A549 (cell line): Measurements from ENCODE around the gene SIGLECL1. TPM values are rescaled to one million over a fixed set of nuclear protein-coding genes. Genes with fewer than 3 reads are reported as not detected.

Experiments
- ATAC-seq, 2 experiments: fragments of 200-7000 bp in 1 of 2; fragments of >200 bp in 1 of 2; cut with Nextera tagmentation in 1 of 2; cut with Tn5 transposase in 1 of 2; 3 replicates each; pipeline versions ENCODE4 v1.8.0 to v1.9.1; 2018 to 2020; ENCODE audit warnings: mild to moderate bottlenecking in 1 of 2, moderate library complexity in 1 of 2
- CTCF ChIA-PET: fragments of 300-600 bp; sonication (Branson Sonifier 250); formaldehyde crosslinking; extraction: SDS; loops from one replicate; lab custom pipeline; 2021; ENCODE audit warnings: antibody characterized with exemption, inconsistent platforms; lab: Yijun Ruan, JAX
- POLR2A ChIA-PET: fragments of 350-600 bp; formaldehyde crosslinking; extraction: SDS; loops from one replicate; lab custom pipeline; 2021; ENCODE audit warnings: antibody characterized with exemption, inconsistent platforms; lab: Yijun Ruan, JAX
- DNase-seq, 2 experiments: peaks; one replicate each; pipeline versions ENCODE4 v3.0.0 to v3.0.0-alpha.2; 2011 to 2016; ENCODE audit warnings: low read depth in 1 of 2, low spot score in 1 of 2
- FAIRE-seq: peaks from 2 replicates; lab custom pipeline; 2011; peaks lifted over from hg19 to GRCh38; lab: Jason Lieb, UNC
- H3K27ac ChIP-seq, 2 experiments: fragments of >200 bp; sonication (Bioruptor Twin); formaldehyde crosslinking; 3 replicates each; pipeline ENCODE4 v1.5.1; 2016 to 2017
- H3K4me1 ChIP-seq: fragments of >200 bp; sonication (Bioruptor Twin); formaldehyde crosslinking; 3 replicates; pipeline ENCODE4 v1.6.1; 2016
- H3K4me2 ChIP-seq: fragments of >200 bp; sonication (Bioruptor Twin); formaldehyde crosslinking; 3 replicates; pipeline ENCODE4 v1.6.1; 2016
- H3K4me3 ChIP-seq: fragments of >200 bp; sonication (Bioruptor Twin); formaldehyde crosslinking; 3 replicates; pipeline ENCODE4 v1.5.1; 2016
- H3K9me3 ChIP-seq: fragments of >200 bp; sonication (Bioruptor Twin); formaldehyde crosslinking; 3 replicates; pipeline ENCODE4 v1.6.1; 2016
- ATOH8 ChIP-seq: fragments of 250-450 bp; sonication (Bioruptor Pico); IDR thresholded peaks from 2 replicates; pipeline ENCODE4 v1.5.0; 2020; ENCODE audit warnings: low read depth, mild to moderate bottlenecking, moderate library complexity
- CEBPB ChIP-seq, 2 experiments: fragments of >200 bp in 1 of 2; sonication (Bioruptor Twin) in 1 of 2; formaldehyde crosslinking in 1 of 2; IDR thresholded peaks; 2 replicates each; pipeline ENCODE4 v1.6.1; 2012 to 2016
- CHD4 ChIP-seq: fragments of 200-600 bp; sonication (generic); IDR thresholded peaks from 2 replicates; pipeline ENCODE4 v1.6.1; 2016; ENCODE audit warnings: antibody characterized with exemption, mild to moderate bottlenecking, borderline replicate concordance
- CTCF ChIP-seq: fragments of >200 bp; sonication (Bioruptor Twin); formaldehyde crosslinking; IDR thresholded peaks from 3 replicates; pipeline ENCODE4 v1.5.1; 2016
- EHF ChIP-seq: fragments of 250-450 bp; sonication (Bioruptor Pico); IDR thresholded peaks from 2 replicates; pipeline ENCODE4 v1.5.0; 2020; ENCODE audit warnings: mild to moderate bottlenecking
- EP300 ChIP-seq, 2 experiments: fragments of >200 bp; sonication (Bioruptor Twin); formaldehyde crosslinking; IDR thresholded peaks; 2 replicates in 1 of 2; 3 replicates in 1 of 2; pipeline ENCODE4 v1.6.1; 2016 to 2017
- FOSL2 ChIP-seq, 2 experiments: fragments of 450-650 bp in 1 of 2; fragments of >200 bp in 1 of 2; sonication (Bioruptor Twin) in 1 of 2; formaldehyde crosslinking; IDR thresholded peaks; 2 replicates each; pipeline versions ENCODE4 v1.5.0 to v1.6.1; 2016 to 2020; ENCODE audit warnings: mild to moderate bottlenecking in 1 of 2, moderate library complexity in 1 of 2
- FOXS1 ChIP-seq: fragments of 250-450 bp; sonication (Bioruptor Pico); IDR thresholded peaks from 2 replicates; pipeline ENCODE4 v1.5.0; 2020; ENCODE audit warnings: mild to moderate bottlenecking, moderate library complexity
- HES2 ChIP-seq: fragments of >200 bp; sonication (Bioruptor Twin); formaldehyde crosslinking; IDR thresholded peaks from 2 replicates; pipeline ENCODE4 v1.6.1; 2016
- JUNB ChIP-seq: fragments of >200 bp; sonication (Bioruptor Twin); formaldehyde crosslinking; IDR thresholded peaks from 2 replicates; pipeline ENCODE4 v1.6.1; 2016
- KDM1A ChIP-seq: fragments of 200-600 bp; sonication (generic); IDR thresholded peaks from 2 replicates; pipeline ENCODE4 v1.6.1; 2016; ENCODE audit warnings: low read depth, mild to moderate bottlenecking
- MAX ChIP-seq: IDR thresholded peaks from 2 replicates; pipeline ENCODE4 v1.6.1; 2012
- NFE2L2 ChIP-seq: fragments of 150-350 bp; conservative IDR thresholded peaks from 2 replicates; pipeline ENCODE4 v1.6.1; 2014; ENCODE audit warnings: low read length
- POLR2AphosphoS2 ChIP-seq: conservative IDR thresholded peaks from 2 replicates; pipeline ENCODE4 v1.6.1; 2012; ENCODE audit warnings: low read length, improper control_type of control experiment, inconsistent platforms
- RAD21 ChIP-seq, 2 experiments: fragments of >200 bp in 1 of 2; sonication (Bioruptor Twin) in 1 of 2; formaldehyde crosslinking in 1 of 2; IDR thresholded peaks in 1 of 2; conservative IDR thresholded peaks in 1 of 2; 2 replicates in 1 of 2; 3 replicates in 1 of 2; pipeline ENCODE4 v1.6.1; 2012 to 2018; ENCODE audit warnings: inconsistent platforms in 1 of 2
- TFCP2L1 ChIP-seq: fragments of 250-450 bp; sonication (Bioruptor Pico); IDR thresholded peaks from 2 replicates; pipeline ENCODE4 v1.5.0; 2021; ENCODE audit warnings: mild to moderate bottlenecking
- ZC3H11A ChIP-seq: fragments of 450-650 bp; IDR thresholded peaks from 2 replicates; pipeline ENCODE4 v1.6.1; 2014; ENCODE audit warnings: antibody characterized with exemption, mild to moderate bottlenecking
- ZFP36 ChIP-seq: fragments of 450-650 bp; IDR thresholded peaks from 2 replicates; pipeline ENCODE4 v1.6.1; 2014; ENCODE audit warnings: borderline replicate concordance; ENCODE audit not compliant: partially characterized antibody
- ZNF302 ChIP-seq: fragments of 250-450 bp; sonication (Bioruptor Pico); IDR thresholded peaks from 2 replicates; pipeline ENCODE4 v1.9.0; 2021; ENCODE audit warnings: inconsistent platforms, mild to moderate bottlenecking, moderate library complexity
- WGBS: methylation state at CpG from one replicate; pipeline ENCODE4 v1.1.6; 2017; ENCODE audit errors: missing lambda C conversion rate; 5-methylcytosine and 5-hydroxymethylcytosine counted together
- polyA plus RNA-seq, 4 experiments: library from polyadenylated mRNA; depleted of rRNA in 3 of 4; stranded (reverse); fragments of >200 nt; fragmentation: RNase III in 1 of 4; extraction: RNeasy Plus Mini Kit Qiagen cat#74134 plus additional on column Dnase treatment in 1 of 4; gene quantifications; 2 replicates in 3 of 4; 3 replicates in 1 of 4; pipeline ENCODE4 v1.2.3, GENCODE V29; 2011 to 2017
- TF ChIP-seq, protein P1 (sequence below): fragments of 150-350 bp; IDR thresholded peaks from 2 replicates; pipeline ENCODE4 v1.6.1; 2014; ENCODE audit warnings: low read depth, mild to moderate bottlenecking, low read length

SIGLECL1 gene
- polyA plus RNA-seq, 2 of the 4 experiments (the other 2 are of a cell fraction) = not detected

- TF ChIP-seq ZC3H11A (no peak), POLR2AphosphoS2 (no peak), ZNF302 (CRISPR knock-in tag) (no peak), CTCF (peak; percentile 56), ZFP36 (no peak), EP300 (IDR thresholded peaks at IDR 0.05) (no peak), FOSL2 (IDR thresholded peaks at IDR 0.05) (no peak), FOSL2 (CRISPR knock-in tag; IDR thresholded peaks at IDR 0.05) (no peak)
Observed at GRCh38 chr19:51259348-51260245, 8.7 kb downstream of the SIGLECL1 start (continued).

- DNase-seq (no peak), FAIRE-seq (no peak), ATAC-seq (no peak)
- Histone ChIP-seq H3K9me3 (peaks cover 11% of the 10 kb centered on the region; the same call in 1 of the 3 replicates), H3K4me3 (no peak overlapping the region), H3K4me1 (no peaks in the 10 kb centered on the region), H3K4me2 (no peak overlapping the region), H3K27ac (no peak overlapping the region)
- 15% methylated on average over 4 of the region's 4 CpGs for WGBS
- POLR2A ChIA-PET = no interaction called here
- no peak for TF ChIP-seq FOXS1 (CRISPR knock-in tag)
- no peak for TF ChIP-seq TFCP2L1 (CRISPR knock-in tag)
- no peak for TF ChIP-seq POLR2AphosphoS2
- CTCF ChIA-PET = no interaction called here
Observed at GRCh38 chr19:51263808-51264207, 12.9 kb downstream of the SIGLECL1 start.

DNA sequence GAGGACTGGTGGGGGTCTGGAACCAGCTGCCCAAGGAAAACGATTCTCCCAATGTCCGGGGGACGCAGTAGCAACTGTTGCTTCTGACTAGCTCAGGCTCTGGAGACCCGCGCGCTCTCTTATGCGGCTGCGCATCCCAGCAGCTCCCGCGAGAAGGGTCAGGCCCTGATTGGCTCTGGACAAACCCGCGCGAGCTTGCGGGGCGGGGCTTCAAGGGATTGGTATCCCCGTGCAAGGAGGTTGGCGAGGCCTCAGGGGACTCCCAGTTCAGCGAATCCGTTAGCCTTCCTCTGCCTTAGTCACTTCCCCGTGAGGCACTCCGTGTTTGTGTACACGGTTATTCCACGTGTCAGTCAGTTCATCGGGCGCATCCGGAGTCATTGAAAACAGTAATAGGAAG lies 20.2 kb downstream of the SIGLECL1 start:
- ChIA-PET POLR2A (no interaction called here), CTCF (interaction anchor here (1.0 kb wide), 1 partner anchor 11 kb away, joined by 3 read pairs; no protein-coding TSS in a partner anchor)
- no peaks in the 10 kb centered on the region for H3K9me3 ChIP-seq
- no peak overlapping the region for H3K27ac ChIP-seq
- TF ChIP-seq TFCP2L1 (CRISPR knock-in tag) = no peak
- no peak for TF ChIP-seq CEBPB (IDR thresholded peaks at IDR 0.05)
- TF ChIP-seq ATOH8 = no peak
- no peak for TF ChIP-seq CHD4
- TF ChIP-seq NFE2L2 = no peak
- TF ChIP-seq RAD21 (conservative IDR thresholded peaks at IDR 0.05 in 1 of 2, IDR thresholded peaks at IDR 0.05 in 1 of 2) = no peak
- no peak for TF ChIP-seq JUNB
- TF ChIP-seq EHF (CRISPR knock-in tag) = no peak
- TF ChIP-seq, protein P1, sequence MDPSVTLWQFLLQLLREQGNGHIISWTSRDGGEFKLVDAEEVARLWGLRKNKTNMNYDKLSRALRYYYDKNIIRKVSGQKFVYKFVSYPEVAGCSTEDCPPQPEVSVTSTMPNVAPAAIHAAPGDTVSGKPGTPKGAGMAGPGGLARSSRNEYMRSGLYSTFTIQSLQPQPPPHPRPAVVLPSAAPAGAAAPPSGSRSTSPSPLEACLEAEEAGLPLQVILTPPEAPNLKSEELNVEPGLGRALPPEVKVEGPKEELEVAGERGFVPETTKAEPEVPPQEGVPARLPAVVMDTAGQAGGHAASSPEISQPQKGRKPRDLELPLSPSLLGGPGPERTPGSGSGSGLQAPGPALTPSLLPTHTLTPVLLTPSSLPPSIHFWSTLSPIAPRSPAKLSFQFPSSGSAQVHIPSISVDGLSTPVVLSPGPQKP = no peak
- TF ChIP-seq KDM1A = no peak
- TF ChIP-seq MAX = no peak
- no peak for TF ChIP-seq HES2
- no peak for TF ChIP-seq ZC3H11A
- FAIRE-seq (no peak), DNase-seq (no peak), ATAC-seq (no peak)
- 84% methylated on average over 26 of the region's 26 CpGs for WGBS
- H3K4me1 ChIP-seq = peaks cover 12% of the 10 kb centered on the region; the same call in 2 of the 3 replicates
- no peak overlapping the region for H3K4me3 ChIP-seq
- no peak overlapping the region for H3K4me2 ChIP-seq
